Natural killer cell (primary cell): Measurements from ENCODE around the gene RAD23B. TPM values are rescaled to one million over a fixed set of nuclear protein-coding genes. Genes with fewer than 3 reads are reported as not detected.

Experiments used
- ATAC-seq, 3 donors: fragments of 150-1000 bp in 2 of 3; fragments of 200-7000 bp in 1 of 3; cut with Tn5 transposase; 1 replicate in 1 of 3; 2 replicates in 2 of 3; pipeline ENCODE4 v1.10.0; 2021; ENCODE audit warnings: mild to moderate bottlenecking in 2 of 3, moderate library complexity in 2 of 3
- DNase-seq, 2 donors: peaks; one replicate each; pipeline versions ENCODE4 v3.0.0 to v3.0.0-alpha.2; 2013 to 2021; ENCODE audit warnings: mixed read lengths in 1 of 2
- H3K27ac ChIP-seq: one replicate; pipeline ENCODE4 v1.5.1; 2013; ENCODE audit warnings: mild to moderate bottlenecking, low read length
- H3K27me3 ChIP-seq: one replicate; pipeline ENCODE4 v1.6.1; 2013; ENCODE audit warnings: low read length; ENCODE audit not compliant: control insufficient read depth, insufficient read depth
- H3K36me3 ChIP-seq: one replicate; pipeline ENCODE4 v1.6.1; 2013; ENCODE audit warnings: low read length; ENCODE audit not compliant: control insufficient read depth, insufficient read depth
- H3K4me1 ChIP-seq: one replicate; pipeline ENCODE4 v1.6.1; 2013; ENCODE audit warnings: low read length; ENCODE audit not compliant: control insufficient read depth, insufficient read depth
- H3K4me3 ChIP-seq: one replicate; pipeline ENCODE4 v1.5.1; 2013; ENCODE audit warnings: low read length
- H3K9me3 ChIP-seq: one replicate; pipeline ENCODE4 v1.6.1; 2013; ENCODE audit warnings: low read length; ENCODE audit not compliant: control insufficient read depth, insufficient read depth
- H3K27ac Mint-ChIP-seq, 2 donors: one replicate each; pipeline ENCODE4 v1.8.0; 2022; ENCODE audit warnings: mild to moderate bottlenecking in 2 of 2, mixed read lengths in 2 of 2, moderate library complexity in 1 of 2
- H3K27me3 Mint-ChIP-seq, 2 donors: one replicate each; pipeline ENCODE4 v1.8.0; 2022; ENCODE audit warnings: low read depth in 2 of 2, mixed read lengths in 2 of 2
- H3K36me3 Mint-ChIP-seq: one replicate; pipeline ENCODE4 v1.8.0; 2022; ENCODE audit warnings: mixed read lengths
- H3K4me1 Mint-ChIP-seq, 2 donors: one replicate each; pipeline ENCODE4 v1.8.0; 2022; ENCODE audit warnings: mixed read lengths in 2 of 2
- H3K4me3 Mint-ChIP-seq: one replicate; pipeline ENCODE4 v1.8.0; 2022; ENCODE audit warnings: mild to moderate bottlenecking, moderate library complexity, mixed read lengths
- H3K9me3 Mint-ChIP-seq, 2 donors: one replicate each; pipeline ENCODE4 v1.8.0; 2022; ENCODE audit warnings: mixed read lengths in 2 of 2
- WGBS: methylation state at CpG from one replicate; pipeline ENCODE4 v1.1.7; 2013; ENCODE audit warnings: missing lambda C conversion rate; ENCODE audit not compliant: insufficient coverage; 5-methylcytosine and 5-hydroxymethylcytosine counted together
- intact Hi-C: fragments of 100-400 bp; cut with micrococcal nuclease; formaldehyde crosslinking; loops from one replicate; pipeline ENCODE4 v1.14.2; 2022
- total RNA-seq, 4 donors: library from RNA; stranded (reverse); fragments of 120-200 nt in 1 of 4; gene quantifications; one replicate each; pipeline versions ENCODE4 v1.2.3 to v1.2.4, GENCODE V29; 2013 to 2022
- TF ChIP-seq, protein P1 (sequence below): fragments of 200-600 bp; IDR thresholded peaks from one replicate; pipeline ENCODE4 v1.8.0; 2022; ENCODE audit warnings: antibody characterized with exemption

The RAD23B gene
- total RNA-seq, 3 donors from 2014 or later (not counting 1 experiment from before 2014, with no cell fraction given), result 85.6 to 101 (median 92.6) TPM

DNA sequence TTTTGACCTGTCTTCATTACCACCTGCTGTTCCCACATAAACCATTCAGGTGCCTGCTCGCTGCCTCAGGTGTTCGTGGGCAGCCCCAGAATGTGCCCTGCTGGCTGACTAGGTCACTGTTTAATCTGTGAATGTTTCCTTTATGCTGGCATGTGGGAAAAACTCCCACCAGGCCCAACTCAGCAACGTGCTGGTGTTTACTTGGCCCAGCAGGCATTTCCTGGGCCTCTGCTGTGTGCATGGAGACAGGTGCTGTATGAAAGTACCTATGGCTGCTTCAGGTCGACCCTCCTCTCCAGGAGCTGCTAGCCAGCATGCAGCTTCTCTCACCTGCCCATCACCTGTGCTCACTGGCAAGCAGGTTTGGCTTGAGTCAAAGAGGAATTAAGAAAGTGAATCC, 65.8 kb downstream of the RAD23B start:
- no peaks in the 10 kb centered on the region for H3K4me1 Mint-ChIP-seq

DNA sequence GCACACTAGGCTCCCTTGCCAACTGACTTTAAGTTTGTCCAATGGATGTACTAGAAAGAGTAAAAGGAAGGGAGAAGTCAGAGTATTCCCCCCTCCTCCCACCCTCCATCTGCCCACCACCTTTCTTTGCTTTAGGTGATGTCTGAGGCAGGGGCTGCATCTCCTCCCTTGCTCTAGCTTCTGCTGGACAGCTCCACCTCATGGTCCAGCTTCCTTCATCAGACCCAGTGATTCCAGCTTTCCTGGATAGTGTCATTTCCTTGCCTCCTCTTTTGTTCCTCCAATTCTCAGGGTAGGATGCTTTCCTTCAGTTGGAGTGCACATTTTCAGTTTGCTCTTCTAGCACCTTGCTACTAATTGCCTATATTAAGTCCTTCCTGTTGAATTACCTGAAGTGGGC, 67.4 kb downstream of the RAD23B start:
- no peak for ATAC-seq
- intact Hi-C loops, result no loop called here
- no peaks in the 10 kb centered on the region for H3K36me3 ChIP-seq
- no peak overlapping the region for H3K4me3 ChIP-seq
- Mint-ChIP-seq H3K9me3 (no peaks in the 10 kb centered on the region), H3K4me3 (no peak overlapping the region), H3K27me3 (peaks cover 11 to 20% of the 10 kb centered on the region in 2 donors), H3K36me3 (no peaks in the 10 kb centered on the region), H3K27ac (no peak overlapping the region), H3K4me1 (no peaks in the 10 kb centered on the region)
- H3K4me1 ChIP-seq, result no peaks in the 10 kb centered on the region
- no peaks in the 10 kb centered on the region for H3K9me3 ChIP-seq
- DNase-seq, result no peak
- no peak overlapping the region for H3K27ac ChIP-seq
- H3K27me3 ChIP-seq, result no peaks in the 10 kb centered on the region
- TF ChIP-seq, protein P1, sequence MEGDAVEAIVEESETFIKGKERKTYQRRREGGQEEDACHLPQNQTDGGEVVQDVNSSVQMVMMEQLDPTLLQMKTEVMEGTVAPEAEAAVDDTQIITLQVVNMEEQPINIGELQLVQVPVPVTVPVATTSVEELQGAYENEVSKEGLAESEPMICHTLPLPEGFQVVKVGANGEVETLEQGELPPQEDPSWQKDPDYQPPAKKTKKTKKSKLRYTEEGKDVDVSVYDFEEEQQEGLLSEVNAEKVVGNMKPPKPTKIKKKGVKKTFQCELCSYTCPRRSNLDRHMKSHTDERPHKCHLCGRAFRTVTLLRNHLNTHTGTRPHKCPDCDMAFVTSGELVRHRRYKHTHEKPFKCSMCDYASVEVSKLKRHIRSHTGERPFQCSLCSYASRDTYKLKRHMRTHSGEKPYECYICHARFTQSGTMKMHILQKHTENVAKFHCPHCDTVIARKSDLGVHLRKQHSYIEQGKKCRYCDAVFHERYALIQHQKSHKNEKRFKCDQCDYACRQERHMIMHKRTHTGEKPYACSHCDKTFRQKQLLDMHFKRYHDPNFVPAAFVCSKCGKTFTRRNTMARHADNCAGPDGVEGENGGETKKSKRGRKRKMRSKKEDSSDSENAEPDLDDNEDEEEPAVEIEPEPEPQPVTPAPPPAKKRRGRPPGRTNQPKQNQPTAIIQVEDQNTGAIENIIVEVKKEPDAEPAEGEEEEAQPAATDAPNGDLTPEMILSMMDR, result no peak

More for the DNA sequence above, 65.8 kb downstream of the RAD23B start:
- Histone ChIP-seq H3K27me3 (no peaks in the 10 kb centered on the region), H3K9me3 (no peaks in the 10 kb centered on the region), H3K4me3 (no peak overlapping the region), H3K4me1 (no peaks in the 10 kb centered on the region), H3K36me3 (no peaks in the 10 kb centered on the region), H3K27ac (no peak overlapping the region)
- DNase-seq (no peak), ATAC-seq (no peak)
- TF ChIP-seq, protein P1, result no peak
- H3K27ac Mint-ChIP-seq, result no peak overlapping the region
- H3K4me3 Mint-ChIP-seq, result no peak overlapping the region
- H3K36me3 Mint-ChIP-seq, result no peaks in the 10 kb centered on the region
- 64% methylated on average over 4 of the region's 4 CpGs for WGBS
- peaks cover 11 to 20% of the 10 kb centered on the region in 2 donors for H3K27me3 Mint-ChIP-seq
- no peaks in the 10 kb centered on the region for H3K9me3 Mint-ChIP-seq
- intact Hi-C loops, result no loop called here

DNA sequence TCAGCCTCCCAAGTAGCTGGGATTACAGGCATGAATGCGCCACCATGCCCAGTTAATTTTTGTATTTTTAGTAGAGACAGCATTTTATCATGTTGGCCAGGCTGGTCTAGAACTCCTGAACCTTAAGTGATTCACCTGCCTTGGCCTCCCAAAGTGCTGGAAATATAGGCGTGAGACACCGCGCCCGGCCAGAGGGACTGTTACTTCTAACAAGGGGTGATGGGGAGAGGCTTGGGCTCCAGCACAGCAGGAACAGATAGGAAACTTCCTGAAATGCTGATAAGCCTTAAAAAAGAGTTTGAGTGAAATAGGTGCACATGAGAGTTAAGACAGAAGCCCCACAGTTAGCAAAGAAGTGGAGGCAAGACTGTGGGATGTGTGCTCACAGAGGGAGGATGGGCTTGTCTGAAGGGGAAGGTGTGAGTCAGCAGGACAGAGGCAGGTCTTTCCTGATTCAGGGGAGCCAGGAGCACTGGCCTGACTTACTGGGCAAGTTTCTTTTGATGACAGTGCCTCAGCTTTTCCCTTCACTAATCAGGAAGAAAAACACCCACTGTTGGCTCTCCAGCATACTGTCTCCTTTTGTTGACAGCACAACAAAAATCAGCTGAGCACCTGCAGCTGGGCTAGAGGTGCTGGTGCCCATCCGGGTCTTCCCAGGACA, 68.4 kb downstream of the RAD23B start:
- no peaks in the 10 kb centered on the region for H3K27me3 ChIP-seq
- no peaks in the 10 kb centered on the region for H3K4me1 ChIP-seq
- no peaks in the 10 kb centered on the region for H3K9me3 Mint-ChIP-seq
- H3K36me3 ChIP-seq, result no peaks in the 10 kb centered on the region
- intact Hi-C loops, result no loop called here
- 97% methylated on average over 6 of the region's 6 CpGs for WGBS
- TF ChIP-seq, protein P1, result no peak
- no peaks in the 10 kb centered on the region for H3K36me3 Mint-ChIP-seq
- DNase-seq, result no peak
- no peak overlapping the region for H3K4me3 Mint-ChIP-seq
- H3K27ac Mint-ChIP-seq, result no peak overlapping the region
- no peak overlapping the region for H3K27ac ChIP-seq
- no peaks in the 10 kb centered on the region for H3K4me1 Mint-ChIP-seq
- H3K9me3 ChIP-seq, result no peaks in the 10 kb centered on the region
- no peak for ATAC-seq
- peaks cover 11 to 17% of the 10 kb centered on the region in 2 donors for H3K27me3 Mint-ChIP-seq
- no peak overlapping the region for H3K4me3 ChIP-seq

DNA sequence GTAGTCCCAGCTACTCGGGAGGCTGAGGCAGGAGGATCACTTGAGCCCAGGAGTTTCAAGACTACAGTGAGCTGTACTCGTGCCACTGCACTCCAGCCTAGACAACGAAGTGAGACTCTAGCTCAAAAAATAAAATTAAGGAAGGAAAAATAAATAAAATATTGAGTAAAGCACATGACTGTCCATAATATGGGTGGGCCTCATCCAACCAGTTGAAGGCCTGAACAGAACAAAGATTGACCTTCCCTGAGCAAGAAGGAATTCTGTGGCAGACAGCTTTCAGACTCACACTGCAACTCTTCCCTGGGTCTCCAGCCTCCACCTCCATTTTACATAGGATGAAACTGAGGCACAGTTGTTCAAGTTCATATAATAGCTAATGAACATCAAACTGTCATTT, 72.3 kb downstream of the RAD23B start:
- no peaks in the 10 kb centered on the region for H3K36me3 Mint-ChIP-seq
- 91% methylated on average over 3 of the region's 3 CpGs for WGBS

More for the DNA sequence above, 72.3 kb downstream of the RAD23B start:
- no peak overlapping the region for H3K4me3 ChIP-seq
- DNase-seq (no peak), ATAC-seq (no peak)
- no peak overlapping the region for H3K4me3 Mint-ChIP-seq
- TF ChIP-seq, protein P1, result no peak
- no peaks in the 10 kb centered on the region for H3K9me3 ChIP-seq
- intact Hi-C loops, result no loop called here
- H3K27ac ChIP-seq, result no peak overlapping the region
- H3K36me3 ChIP-seq, result no peaks in the 10 kb centered on the region
- no peaks in the 10 kb centered on the region for H3K27me3 ChIP-seq
- no peaks in the 10 kb centered on the region for H3K4me1 ChIP-seq
- no peaks in the 10 kb centered on the region for H3K9me3 Mint-ChIP-seq
- H3K4me1 Mint-ChIP-seq, result no peaks in the 10 kb centered on the region
- peaks cover 9 to 19% of the 10 kb centered on the region in 2 donors for H3K27me3 Mint-ChIP-seq
- H3K27ac Mint-ChIP-seq, result no peak overlapping the region
